ENCODE data around the gene RASSF1. TPM values are rescaled to one million over a fixed set of nuclear protein-coding genes. Genes with fewer than 3 reads are reported as not detected.

The RASSF1 gene
- total and polyA plus RNA-seq, 2 of the 8 experiments (the other 6 are each of a cell fraction or from before 2014, with no cell fraction given), result 10.3 to 15.7 TPM

DNA sequence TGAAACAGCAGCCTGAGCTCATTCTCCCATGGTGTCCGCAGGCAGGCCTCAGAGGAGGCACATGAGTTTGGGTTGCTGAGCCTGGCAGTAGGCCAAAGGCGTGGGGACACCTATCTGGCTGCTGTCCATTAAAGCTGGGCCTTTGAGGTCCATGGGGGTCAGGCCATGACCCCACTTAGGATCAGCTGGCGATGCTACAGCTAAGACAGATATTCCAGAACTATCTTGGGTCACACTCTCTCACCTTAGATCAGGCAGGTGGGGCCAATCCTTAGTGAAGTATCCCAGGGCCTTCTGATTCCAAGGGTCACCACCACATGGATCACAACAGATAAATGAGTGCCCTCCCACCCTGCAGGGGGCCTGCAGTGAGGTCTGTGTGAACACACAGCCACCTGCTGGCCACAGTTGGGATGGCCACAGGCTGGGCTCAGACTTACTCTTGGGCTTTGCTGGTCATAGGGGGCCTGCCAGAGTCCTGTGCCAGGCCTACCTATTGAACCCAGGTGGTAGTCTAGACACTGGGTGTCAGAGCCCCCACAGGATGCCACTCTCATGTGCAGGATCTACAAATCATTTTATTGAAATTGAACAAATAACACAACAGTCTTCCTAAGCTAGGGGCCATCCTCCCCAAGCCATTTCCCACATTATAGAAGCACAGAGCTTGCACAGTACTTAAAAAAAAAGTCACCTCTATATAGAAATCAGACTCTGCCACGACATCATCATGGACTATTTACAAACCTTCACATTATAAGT lies 16.1 kb downstream of the RASSF1 start:
- H2BK12ac ChIP-seq (ENCODE audit: low read depth, low read length), result peak overlapping the region; percentile 44; the same call in 1 of the 2 replicates
- no peak overlapping the region; the same call in 1 of the 2 replicates for H2BK20ac ChIP-seq (ENCODE audit: low read length)
- no peak overlapping the region for H2AK5ac ChIP-seq (ENCODE audit: low read depth, low read length)
- H2AFZ ChIP-seq (ENCODE audit: low read length), result no peak overlapping the region
- H3K56ac ChIP-seq (replicated peaks; ENCODE audit: insufficient read length, low read depth, low read length), result no peak overlapping the region
- H3K27me3 ChIP-seq (replicated peaks in 1 of 4; ENCODE audit: control insufficient read depth in 3 of 4, extremely low read depth in 1 of 4, insufficient read depth in 3 of 4, low read length in 3 of 4), result no peaks in the 10 kb centered on the region
- H3K4ac ChIP-seq (replicated peaks; ENCODE audit: insufficient read length, low read depth, low read length), result no peak overlapping the region
- FAIRE-seq (peak; percentile 81), DNase-seq (ENCODE audit: low read depth in 1 of 2, low spot score in 2 of 2) (peak in 1 of 2 experiments; percentile 96)
- peak overlapping the region; percentile 48; the same call in 1 of the 2 replicates for H2BK15ac ChIP-seq (ENCODE audit: low read length)
- peaks cover 0 to 24% of the 10 kb centered on the region in 2 experiments; a peak in 2 of 4 replicates for H3K79me2 ChIP-seq (ENCODE audit: control insufficient read depth in 1 of 2, insufficient read depth in 2 of 2, low read length in 2 of 2)
- no peak overlapping the region for H3K9ac ChIP-seq (replicated peaks in 1 of 4; ENCODE audit: extremely low read depth in 1 of 4, low read depth in 3 of 4, low read length in 3 of 4)
- no peak overlapping the region for H4K91ac ChIP-seq (replicated peaks; ENCODE audit: insufficient read length, low read length)
- peaks cover 4 to 13% (median 12%) of the 10 kb centered on the region in 4 experiments; a peak in 5 of 8 replicates for H3K36me3 ChIP-seq (ENCODE audit: control insufficient read depth in 2 of 4, insufficient read depth in 4 of 4, low read length in 3 of 4)
- H2BK5ac ChIP-seq (ENCODE audit: low read depth, low read length), result no peak overlapping the region
- H4K8ac ChIP-seq (ENCODE audit: extremely low read depth, insufficient read depth, low read length), result no peak overlapping the region
- 57% methylated on average over 4 of the region's 4 CpGs; no CpG with 5 or more reads in 1 of the 2 experiments for WGBS, 2 experiments (ENCODE audit: extremely low coverage in 1 of 2, insufficient coverage in 1 of 2, insufficient read length in 1 of 2, insufficient replicate concordance in 2 of 2, low coverage in 1 of 2, low lambda C conversion rate in 2 of 2, missing lambda C conversion rate in 1 of 2)
- H3K23ac ChIP-seq (ENCODE audit: insufficient read length), result no peak overlapping the region
- no peak overlapping the region for H3K27ac ChIP-seq (ENCODE audit: low read depth, low read length)
- H3K14ac ChIP-seq (ENCODE audit: insufficient read length), result no peak overlapping the region
- peak overlapping the region in 1 of 2 experiments; percentile 21; a peak in 1 of 4 replicates for H3K4me2 ChIP-seq (ENCODE audit: insufficient read depth in 1 of 2, low read depth in 2 of 2, low read length in 2 of 2)
- peaks cover 0 to 37% (median 22%) of the 10 kb centered on the region in 4 experiments; a peak in 6 of 7 replicates for H3K4me1 ChIP-seq (replicated peaks in 1 of 4; ENCODE audit: control insufficient read depth in 3 of 4, insufficient read depth in 4 of 4, low read length in 3 of 4)
- CTCF ChIA-PET (ENCODE audit: partially characterized antibody), result interaction anchor here (0.7 to 7.5 kb wide), 26 partner anchors 9 to 184 kb away, joined by 3 to 75 read pairs (median 4); partner anchors contain the start of genes HYAL1, IFRD2 and LSMEM2
- H3K18ac ChIP-seq (ENCODE audit: extremely low read depth, low read length), result no peak overlapping the region
- H4K20me1 ChIP-seq (replicated peaks in 1 of 2; ENCODE audit: control insufficient read depth in 1 of 2, insufficient read depth in 2 of 2, low read length in 2 of 2), result peaks cover 4 to 12% of the 10 kb centered on the region in 2 experiments
- H3K9me3 ChIP-seq (ENCODE audit: insufficient read depth in 2 of 2, low read depth in 1 of 2, low read length in 1 of 2), result no peaks in the 10 kb centered on the region
- H3K23me2 ChIP-seq (ENCODE audit: low read depth, low read length), result peaks cover 28% of the 10 kb centered on the region
- peaks cover 16% of the 10 kb centered on the region for H3K79me1 ChIP-seq (ENCODE audit: low read depth, low read length)
- H4K5ac ChIP-seq (ENCODE audit: insufficient read length, low read depth, low read length), result no peak overlapping the region
- POLR2A ChIA-PET (ENCODE audit: partially characterized antibody), result interaction anchor here (1.1 to 12.6 kb wide), 8 partner anchors 9 to 49 kb away, joined by 3 to 149 read pairs (median 7); partner anchors contain the start of genes HYAL1, HYAL3, IFRD2 and NAA80
- no peak overlapping the region for H3K4me3 ChIP-seq (ENCODE audit: extremely low read depth in 1 of 4, insufficient read depth in 2 of 4, low read depth in 3 of 4, low read length in 4 of 4)
- no peak overlapping the region for H2BK120ac ChIP-seq (replicated peaks; ENCODE audit: low read depth, low read length)
- no peak for TF ChIP-seq KDM5A (IDR thresholded peaks at IDR 0.05; ENCODE audit: low read length)
- TF ChIP-seq, protein P1, sequence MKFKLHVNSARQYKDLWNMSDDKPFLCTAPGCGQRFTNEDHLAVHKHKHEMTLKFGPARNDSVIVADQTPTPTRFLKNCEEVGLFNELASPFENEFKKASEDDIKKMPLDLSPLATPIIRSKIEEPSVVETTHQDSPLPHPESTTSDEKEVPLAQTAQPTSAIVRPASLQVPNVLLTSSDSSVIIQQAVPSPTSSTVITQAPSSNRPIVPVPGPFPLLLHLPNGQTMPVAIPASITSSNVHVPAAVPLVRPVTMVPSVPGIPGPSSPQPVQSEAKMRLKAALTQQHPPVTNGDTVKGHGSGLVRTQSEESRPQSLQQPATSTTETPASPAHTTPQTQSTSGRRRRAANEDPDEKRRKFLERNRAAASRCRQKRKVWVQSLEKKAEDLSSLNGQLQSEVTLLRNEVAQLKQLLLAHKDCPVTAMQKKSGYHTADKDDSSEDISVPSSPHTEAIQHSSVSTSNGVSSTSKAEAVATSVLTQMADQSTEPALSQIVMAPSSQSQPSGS (IDR thresholded peaks at IDR 0.05; ENCODE audit: low read length), result 0 out of 2 replicates have a peak, but pooled peaks have one; percentile 30
- no peak for TF ChIP-seq JUND (IDR thresholded peaks at IDR 0.05; ENCODE audit: low read length)
- TF ChIP-seq SIN3A (conservative IDR thresholded peaks at IDR 0.05 in 1 of 2, IDR thresholded peaks at IDR 0.05 in 1 of 2; ENCODE audit: low read depth in 1 of 2, low read length in 2 of 2), result peak in 1 of 2 experiments; percentile 58; a peak in 1 of 4 replicates
- TF ChIP-seq SP1 (IDR thresholded peaks at IDR 0.05; ENCODE audit: low read depth, low read length), result no peak
- 0 out of 2 replicates have a peak, but pooled peaks have one; percentile 33 for TF ChIP-seq CREB1 (IDR thresholded peaks at IDR 0.05)
- no peak for TF ChIP-seq HDAC2 (IDR thresholded peaks at IDR 0.05; ENCODE audit: borderline replicate concordance in 1 of 2, low read depth in 2 of 2, low read length in 2 of 2)
- TF ChIP-seq POLR2A (IDR thresholded peaks at IDR 0.05; ENCODE audit: control extremely low read depth in 1 of 2, low read depth in 2 of 2, low read length in 2 of 2), result no peak
- TF ChIP-seq CHD2 (IDR thresholded peaks at IDR 0.05; ENCODE audit: low read length), result no peak

All from H1 (cell line).